IMR-90 (cell line): Measurements from ENCODE around the gene KRT72. TPM values are rescaled to one million over a fixed set of nuclear protein-coding genes. Genes with fewer than 3 reads are reported as not detected.
A peak's percentile ranks its signal among the peaks of the same experiment; 100 is the strongest.

Experiments
- ATAC-seq: fragments of 200-7000 bp; cut with Tn5 transposase; 2 replicates; pipeline ENCODE4 v1.9.1; 2020; ENCODE audit warnings: low read depth, mild to moderate bottlenecking, moderate library complexity
- BruUV-seq: library from RNA; stranded (reverse); fragments of 400-500 nt; replicated peaks from 2 replicates; lab custom pipeline; 2021; lab: Mats Ljungman, UMichigan
- CTCF ChIA-PET: fragments of 300-600 bp; formaldehyde crosslinking; extraction: SDS; loops from one replicate; lab custom pipeline; 2021; ENCODE audit warnings: antibody characterized with exemption; lab: Yijun Ruan, JAX
- POLR2A ChIA-PET: fragments of 300-600 bp; sonication (Branson Sonifier 250); formaldehyde crosslinking; loops from one replicate; lab custom pipeline; 2022; ENCODE audit warnings: antibody characterized with exemption; ENCODE audit not compliant: unreplicated experiment; lab: Charles Lee
- DNase-seq: peaks from one replicate; pipeline ENCODE4 v3.0.0; 2013
- H2AFZ ChIP-seq: replicated peaks from 2 replicates; pipeline ENCODE3; 2013; ENCODE audit warnings: low read length, mild to moderate bottlenecking; ENCODE audit not compliant: poor library complexity
- H2AK5ac ChIP-seq: 2 replicates; pipeline ENCODE4 v1.6.1; 2013; ENCODE audit warnings: low read depth, low read length, inconsistent platforms
- H2AK9ac ChIP-seq: replicated peaks from 2 replicates; pipeline ENCODE3; 2013; ENCODE audit warnings: mild to moderate bottlenecking, low read depth, low read length, moderate library complexity; ENCODE audit not compliant: poor library complexity
- H2BK120ac ChIP-seq: 2 replicates; pipeline ENCODE4 v1.6.1; 2013; ENCODE audit warnings: low read depth, low read length, inconsistent platforms
- H2BK15ac ChIP-seq: 3 replicates; pipeline ENCODE4 v1.6.1; 2013; ENCODE audit warnings: low read depth, low read length, inconsistent platforms
- H2BK20ac ChIP-seq: 2 replicates; pipeline ENCODE4 v1.6.1; 2013; ENCODE audit warnings: low read depth, mild to moderate bottlenecking, inconsistent platforms, low read length, moderate library complexity
- H2BK5ac ChIP-seq: 2 replicates; pipeline ENCODE4 v1.6.1; 2013; ENCODE audit warnings: mild to moderate bottlenecking, low read depth, low read length, inconsistent platforms; ENCODE audit not compliant: poor library complexity, severe bottlenecking
- H3K14ac ChIP-seq: replicated peaks from 2 replicates; pipeline ENCODE4 v1.6.1; 2013; ENCODE audit warnings: low read depth, low read length, inconsistent platforms
- H3K18ac ChIP-seq: 2 replicates; pipeline ENCODE4 v1.6.1; 2013; ENCODE audit warnings: low read depth, low read length, control low read depth
- H3K23ac ChIP-seq: 2 replicates; pipeline ENCODE4 v1.6.1; 2013; ENCODE audit warnings: low read depth, low read length, inconsistent platforms
- H3K27ac ChIP-seq: 2 replicates; pipeline ENCODE4 v1.5.1; 2013; ENCODE audit warnings: mild to moderate bottlenecking, control low read depth, low read length; ENCODE audit not compliant: insufficient read depth
- H3K27me3 ChIP-seq: 2 replicates; pipeline ENCODE4 v1.6.1; 2013; ENCODE audit warnings: low read length; ENCODE audit not compliant: control insufficient read depth, insufficient read depth
- H3K36me3 ChIP-seq: 2 replicates; pipeline ENCODE4 v1.6.1; 2013; ENCODE audit warnings: low read length, mixed read lengths; ENCODE audit not compliant: control insufficient read depth, insufficient read depth
- H3K4ac ChIP-seq: 2 replicates; pipeline ENCODE4 v1.6.1; 2013; ENCODE audit warnings: low read depth, low read length, inconsistent platforms
- H3K4me1 ChIP-seq: 2 replicates; pipeline ENCODE4 v1.6.1; 2013; ENCODE audit warnings: low read length, mixed read lengths; ENCODE audit not compliant: control insufficient read depth, insufficient read depth
- H3K4me2 ChIP-seq: 2 replicates; pipeline ENCODE4 v1.6.1; 2013; ENCODE audit warnings: low read depth, mild to moderate bottlenecking, control low read depth, low read length, moderate library complexity
- H3K4me3 ChIP-seq: 2 replicates; pipeline ENCODE4 v1.5.1; 2013; ENCODE audit warnings: low read depth, mild to moderate bottlenecking, control low read depth, low read length, moderate library complexity; ENCODE audit not compliant: insufficient read depth
- H3K56ac ChIP-seq: 2 replicates; pipeline ENCODE4 v1.6.1; 2013; ENCODE audit warnings: low read length, inconsistent platforms; ENCODE audit not compliant: insufficient read depth; ENCODE audit errors: extremely low read depth
- H3K79me1 ChIP-seq, 2 experiments: 2 replicates each; pipeline ENCODE4 v1.6.1; 2013; ENCODE audit warnings: low read length in 2 of 2, inconsistent platforms in 1 of 2, low read depth in 1 of 2
- H3K9ac ChIP-seq: 2 replicates; pipeline ENCODE4 v1.6.1; 2013; ENCODE audit warnings: low read depth, low read length, control low read depth
- H3K9me1 ChIP-seq: 2 replicates; pipeline ENCODE4 v1.6.1; 2013; ENCODE audit warnings: low read length, inconsistent platforms; ENCODE audit not compliant: insufficient read depth
- H3K9me3 ChIP-seq: 2 replicates; pipeline ENCODE4 v1.6.1; 2013; ENCODE audit warnings: low read length; ENCODE audit not compliant: control insufficient read depth, insufficient read depth
- H4K20me1 ChIP-seq: 2 replicates; pipeline ENCODE4 v1.6.1; 2013; ENCODE audit warnings: low read length, inconsistent platforms; ENCODE audit not compliant: insufficient read depth
- H4K5ac ChIP-seq: 2 replicates; pipeline ENCODE4 v1.6.1; 2013; ENCODE audit warnings: mild to moderate bottlenecking, low read depth, low read length, control low read depth
- H4K8ac ChIP-seq, 2 experiments: 2 replicates each; pipeline ENCODE4 v1.6.1; 2013; ENCODE audit warnings: low read depth in 2 of 2, low read length in 2 of 2, control low read depth in 1 of 2, inconsistent platforms in 1 of 2
- H4K91ac ChIP-seq: 2 replicates; pipeline ENCODE4 v1.6.1; 2013; ENCODE audit warnings: low read depth, low read length, inconsistent platforms; ENCODE audit not compliant: insufficient read depth
- BHLHE40 ChIP-seq: fragments of 150-350 bp; IDR thresholded peaks from 2 replicates; pipeline ENCODE4 v1.6.1; 2016; ENCODE audit warnings: mild to moderate bottlenecking, low read depth, low read length
- CEBPB ChIP-seq: IDR thresholded peaks from 2 replicates; pipeline ENCODE4 v1.6.1; 2012; ENCODE audit warnings: low read depth, low read length, improper control_type of control experiment
- CHD1 ChIP-seq: IDR thresholded peaks from 2 replicates; pipeline ENCODE4 v1.6.1; 2012; ENCODE audit warnings: low read depth, low read length, improper control_type of control experiment
- CTCF ChIP-seq: conservative IDR thresholded peaks from 2 replicates; pipeline ENCODE4 v1.5.1; 2012; ENCODE audit warnings: mild to moderate bottlenecking, low read depth, low read length, improper control_type of control experiment
- FOS ChIP-seq: fragments of 150-350 bp; IDR thresholded peaks from 2 replicates; pipeline ENCODE4 v1.6.1; 2016; ENCODE audit warnings: low read depth, low read length
- MAFK ChIP-seq: IDR thresholded peaks from 2 replicates; pipeline ENCODE4 v1.6.1; 2012; ENCODE audit warnings: low read depth, low read length, improper control_type of control experiment
- MAZ ChIP-seq: IDR thresholded peaks from 2 replicates; pipeline ENCODE4 v1.6.1; 2012; ENCODE audit warnings: low read depth, mild to moderate bottlenecking, low read length, improper control_type of control experiment, moderate library complexity, borderline replicate concordance
- MXI1 ChIP-seq: IDR thresholded peaks from 2 replicates; pipeline ENCODE4 v1.6.1; 2012; ENCODE audit warnings: low read depth, mild to moderate bottlenecking, low read length, moderate library complexity, borderline replicate concordance
- NFE2L2 ChIP-seq: fragments of 150-350 bp; IDR thresholded peaks from 2 replicates; pipeline ENCODE4 v1.6.1; 2016; ENCODE audit warnings: low read depth, mild to moderate bottlenecking, low read length
- POLR2A ChIP-seq: IDR thresholded peaks from 2 replicates; pipeline ENCODE4 v1.6.1; 2012; ENCODE audit warnings: mild to moderate bottlenecking, low read depth, low read length
- RAD21 ChIP-seq: IDR thresholded peaks from 2 replicates; pipeline ENCODE4 v1.6.1; 2012; ENCODE audit warnings: low read length, improper control_type of control experiment
- RCOR1 ChIP-seq: IDR thresholded peaks from 2 replicates; pipeline ENCODE4 v1.6.1; 2012; ENCODE audit warnings: mild to moderate bottlenecking, low read length, improper control_type of control experiment; ENCODE audit not compliant: insufficient replicate concordance
- RFX5 ChIP-seq: IDR thresholded peaks from 2 replicates; pipeline ENCODE4 v1.8.0; 2012; ENCODE audit warnings: low read depth, mild to moderate bottlenecking, low read length, moderate library complexity
- SMC3 ChIP-seq: fragments of 150-350 bp; IDR thresholded peaks from 2 replicates; pipeline ENCODE4 v1.6.1; 2016; ENCODE audit warnings: low read depth, mild to moderate bottlenecking, antibody characterized with exemption, low read length, moderate library complexity
- USF2 ChIP-seq: fragments of 150-350 bp; IDR thresholded peaks from 2 replicates; pipeline ENCODE4 v1.6.1; 2017; ENCODE audit warnings: mild to moderate bottlenecking, antibody characterized with exemption, low read length, low read depth
- WGBS, 2 experiments: methylation state at CpG; one replicate each; pipeline versions ENCODE4 v1.1.5 to v1.1.7; 2013; ENCODE audit warnings: missing lambda C conversion rate in 2 of 2; ENCODE audit not compliant: insufficient read length in 1 of 2; ENCODE audit errors: extremely low coverage in 2 of 2; 5-methylcytosine and 5-hydroxymethylcytosine counted together
- dilution Hi-C: fragments of 300-500 bp; cut with HindIII; formaldehyde crosslinking; loops from one replicate; pipeline ENCODE4 v1.14.3; 2018; ENCODE audit warnings: low sequenced_read_pairs; ENCODE audit not compliant: unreplicated experiment
- in situ Hi-C: fragments of 300-500 bp; cut with MboI; formaldehyde crosslinking; loops from 3 replicates; pipeline ENCODE4 v1.14.3; 2019; ENCODE audit warnings: low sequenced_read_pairs, inconsistent platforms, mixed read lengths
- intact Hi-C: fragments of 100-400 bp; cut with micrococcal nuclease; formaldehyde crosslinking; loops from 2 replicates; pipeline ENCODE4 v1.10.0; 2022
- polyA plus RNA-seq, 3 experiments: library from polyadenylated mRNA; depleted of rRNA; stranded (reverse); fragments of >200 nt; gene quantifications; 2 replicates each; pipeline ENCODE4 v1.2.3, GENCODE V29; 2012; ENCODE audit warnings: low replicate concordance in 1 of 3
- total RNA-seq: library from RNA; depleted of rRNA; stranded (reverse); fragments of >200 nt; gene quantifications from 2 replicates; pipeline ENCODE4 v1.2.3, GENCODE V29; 2012
- TF ChIP-seq, protein P1 (sequence below): fragments of 150-350 bp; IDR thresholded peaks from 2 replicates; pipeline ENCODE4 v1.6.1; 2016; ENCODE audit warnings: low read depth, mild to moderate bottlenecking, low read length, moderate library complexity, borderline replicate concordance

The KRT72 gene
- total and polyA plus RNA-seq, 2 of the 4 experiments (the other 2 are of a cell fraction), result not detected

DNA sequence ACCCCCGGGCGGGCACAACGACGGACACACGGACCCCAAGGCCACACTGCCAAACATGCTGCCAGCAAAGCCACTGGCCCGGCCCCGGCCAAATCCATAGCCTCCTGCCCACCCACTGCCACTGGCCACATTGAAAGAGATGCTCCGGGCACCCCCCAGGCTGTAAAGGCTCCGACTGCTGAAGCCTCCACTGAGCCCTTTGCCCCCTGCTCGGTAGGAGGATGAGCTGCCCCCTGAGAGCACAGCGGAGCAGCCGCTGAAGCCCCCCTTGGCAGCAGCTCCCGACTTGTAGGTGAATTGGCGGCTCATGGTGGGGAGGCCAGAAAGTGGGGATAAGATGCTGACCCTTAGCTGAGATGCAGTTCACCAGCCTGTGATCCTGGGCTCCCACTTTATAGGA lies 17.0 kb upstream of the KRT72 start, which contains the start of gene KRT73:
Gene KRT73, minus strand, starts transcription at position 344 of the 400 bp plus-strand sequence. Its CDS starts 35 bp downstream, at position 309.
- Histone ChIP-seq H2BK20ac (no peak within 1 kb of the TSS), H3K9me3 (no peaks in the 10 kb centered on the region), H3K9ac (no peak within 1 kb of the TSS), H3K27me3 (peaks cover 21% of the 10 kb centered on the region), H2AFZ (peak within 1 kb of the TSS; percentile 49), H4K8ac (no peak within 1 kb of the TSS), H3K4ac (no peak within 1 kb of the TSS), H3K56ac (no peak within 1 kb of the TSS), H2AK9ac (no peak within 1 kb of the TSS), H3K27ac (no peak within 1 kb of the TSS), H3K4me1 (no peaks in the 10 kb centered on the region), H3K9me1 (no peaks in the 10 kb centered on the region), H2AK5ac (no peak within 1 kb of the TSS), H3K4me3 (no peak within 1 kb of the TSS), H3K18ac (no peak within 1 kb of the TSS), H4K5ac (no peak within 1 kb of the TSS), H2BK15ac (no peak within 1 kb of the TSS), H3K79me1 (no peaks in the 10 kb centered on the region), H4K91ac (no peak within 1 kb of the TSS), H2BK120ac (no peak within 1 kb of the TSS), H4K20me1 (no peaks in the 10 kb centered on the region), H3K4me2 (no peak within 1 kb of the TSS), H3K23ac (no peak within 1 kb of the TSS), H3K14ac (no peak within 1 kb of the TSS), H3K36me3 (no peaks in the 10 kb centered on the region), H2BK5ac (no peak within 1 kb of the TSS)
- POLR2A ChIA-PET, result no interaction called here
- in situ Hi-C loops, result no loop called here
- CTCF ChIA-PET, result no interaction called here
- TF ChIP-seq RCOR1, result no peak
- TF ChIP-seq RFX5, result no peak
- no peak for TF ChIP-seq CEBPB
- no peak for TF ChIP-seq POLR2A
- TF ChIP-seq BHLHE40, result no peak
- no peak for TF ChIP-seq CHD1
- TF ChIP-seq MAFK, result no peak
- no peak for TF ChIP-seq USF2
- no peak for TF ChIP-seq CTCF
- TF ChIP-seq FOS, result no peak
- no peak for TF ChIP-seq RAD21
- TF ChIP-seq, protein P1, sequence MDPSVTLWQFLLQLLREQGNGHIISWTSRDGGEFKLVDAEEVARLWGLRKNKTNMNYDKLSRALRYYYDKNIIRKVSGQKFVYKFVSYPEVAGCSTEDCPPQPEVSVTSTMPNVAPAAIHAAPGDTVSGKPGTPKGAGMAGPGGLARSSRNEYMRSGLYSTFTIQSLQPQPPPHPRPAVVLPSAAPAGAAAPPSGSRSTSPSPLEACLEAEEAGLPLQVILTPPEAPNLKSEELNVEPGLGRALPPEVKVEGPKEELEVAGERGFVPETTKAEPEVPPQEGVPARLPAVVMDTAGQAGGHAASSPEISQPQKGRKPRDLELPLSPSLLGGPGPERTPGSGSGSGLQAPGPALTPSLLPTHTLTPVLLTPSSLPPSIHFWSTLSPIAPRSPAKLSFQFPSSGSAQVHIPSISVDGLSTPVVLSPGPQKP, result no peak
- no peak for TF ChIP-seq MXI1
- no peak for TF ChIP-seq NFE2L2
- no peak for TF ChIP-seq SMC3
- no peak for TF ChIP-seq MAZ
- no TSS peak for BruUV-seq
- no peak for DNase-seq
- intact Hi-C loops, result no loop called here
- ATAC-seq, result no peak
- WGBS, 2 experiments, result 75% methylated on average over 5 of the region's 14 CpGs; no CpG with 5 or more reads in 1 of the 2 experiments
- dilution Hi-C loops, result no loop called here
